CD14-positive monocyte (primary cell): ENCODE measurements around the gene PRKN. TPM values are rescaled to one million over a fixed set of nuclear protein-coding genes. Genes with fewer than 3 reads are reported as not detected.

Source experiments
- DNase-seq, 3 donors: peaks; one replicate each; pipeline ENCODE4 v3.0.0-alpha.2; 2011 to 2022
- H2AFZ ChIP-seq: 2 replicates; pipeline ENCODE4 v1.6.0; 2012; ENCODE audit warnings: mild to moderate bottlenecking, low read depth, low read length, inconsistent platforms; ENCODE audit not compliant: insufficient read depth, poor library complexity, severe bottlenecking
- H3K27ac ChIP-seq, 2 donors: 1 replicate in 1 of 2; 2 replicates in 1 of 2; pipeline ENCODE4 v1.5.1; 2012 to 2013; ENCODE audit warnings: low read length in 2 of 2, control low read depth in 1 of 2, inconsistent platforms in 1 of 2, low read depth in 1 of 2, mild to moderate bottlenecking in 1 of 2
- H3K27me3 ChIP-seq, 2 donors: one replicate each; pipeline versions ENCODE4 v1.6.0 to v1.6.1; 2011 to 2013; ENCODE audit warnings: low read length in 2 of 2; ENCODE audit not compliant: control insufficient read depth in 2 of 2, insufficient read depth in 2 of 2
- H3K36me3 ChIP-seq, 2 donors: replicated peaks in 1 of 2; 1 replicate in 1 of 2; 2 replicates in 1 of 2; pipeline versions ENCODE4 v1.5.1 to v1.6.1; 2012 to 2013; ENCODE audit warnings: low read length in 2 of 2, control low read depth in 1 of 2, inconsistent platforms in 1 of 2, mild to moderate bottlenecking in 1 of 2; ENCODE audit not compliant: insufficient read depth in 2 of 2, control insufficient read depth in 1 of 2
- H3K4me1 ChIP-seq, 2 donors: 1 replicate in 1 of 2; 2 replicates in 1 of 2; pipeline versions ENCODE4 v1.5.1 to v1.6.1; 2012 to 2013; ENCODE audit warnings: low read length in 2 of 2, control low read depth in 1 of 2, inconsistent platforms in 1 of 2, mild to moderate bottlenecking in 1 of 2, moderate library complexity in 1 of 2; ENCODE audit not compliant: insufficient read depth in 2 of 2, control insufficient read depth in 1 of 2
- H3K4me2 ChIP-seq: replicated peaks from 2 replicates; pipeline ENCODE3; 2012; ENCODE audit warnings: low read length, moderate library complexity, mild to moderate bottlenecking; ENCODE audit not compliant: poor library complexity, severe bottlenecking; ENCODE audit errors: extremely low read depth
- H3K4me3 ChIP-seq, 3 experiments: fragments of 200-600 bp in 1 of 3; sonication (generic) in 1 of 3; replicated peaks in 1 of 3; 1 replicate in 2 of 3; 2 replicates in 1 of 3; pipeline ENCODE4 v1.5.1; 2011 to 2013; ENCODE audit warnings: low read length in 3 of 3, mild to moderate bottlenecking in 3 of 3, control low read depth in 2 of 3, low read depth in 2 of 3, inconsistent platforms in 1 of 3, moderate library complexity in 1 of 3
- H3K79me2 ChIP-seq: 2 replicates; pipeline ENCODE4 v1.6.0; 2012; ENCODE audit warnings: mild to moderate bottlenecking, control low read depth, inconsistent platforms, low read length, moderate library complexity; ENCODE audit not compliant: insufficient read depth
- H3K9ac ChIP-seq: 2 replicates; pipeline ENCODE4 v1.6.0; 2017; ENCODE audit warnings: low read length, mild to moderate bottlenecking; ENCODE audit not compliant: insufficient read depth, poor library complexity, severe bottlenecking
- H3K9me3 ChIP-seq, 2 donors: replicated peaks in 1 of 2; 1 replicate in 1 of 2; 2 replicates in 1 of 2; pipeline versions ENCODE4 v1.5.1 to v1.6.1; 2012 to 2013; ENCODE audit warnings: low read length in 2 of 2, control low read depth in 1 of 2; ENCODE audit not compliant: control insufficient read depth in 1 of 2, insufficient read depth in 1 of 2
- H4K20me1 ChIP-seq: 2 replicates; pipeline ENCODE4 v1.6.0; 2012; ENCODE audit warnings: mild to moderate bottlenecking, low read length, control low read depth, moderate library complexity; ENCODE audit not compliant: insufficient read depth
- H3K27ac Mint-ChIP-seq, 7 donors: one replicate each; pipeline ENCODE4 v1.8.0; 2020; ENCODE audit warnings: mild to moderate bottlenecking in 7 of 7, mixed read lengths in 7 of 7, moderate library complexity in 6 of 7, inconsistent platforms in 2 of 7
- H3K27me3 Mint-ChIP-seq, 3 donors: one replicate each; pipeline ENCODE4 v1.8.0; 2021 to 2022; ENCODE audit warnings: low read depth in 3 of 3, mild to moderate bottlenecking in 3 of 3, mixed read lengths in 3 of 3, moderate library complexity in 3 of 3, inconsistent platforms in 1 of 3
- H3K36me3 Mint-ChIP-seq, 2 donors: one replicate each; pipeline ENCODE4 v1.8.0; 2020; ENCODE audit warnings: mixed read lengths in 2 of 2, inconsistent platforms in 1 of 2, mild to moderate bottlenecking in 1 of 2
- H3K4me1 Mint-ChIP-seq: one replicate; pipeline ENCODE4 v1.8.0; 2020; ENCODE audit warnings: mild to moderate bottlenecking, mixed read lengths
- H3K4me3 Mint-ChIP-seq, 2 donors: one replicate each; pipeline ENCODE4 v1.8.0; 2020; ENCODE audit warnings: mild to moderate bottlenecking in 2 of 2, mixed read lengths in 2 of 2, moderate library complexity in 1 of 2
- H3K9me3 Mint-ChIP-seq, 7 donors: one replicate each; pipeline ENCODE4 v1.8.0; 2020 to 2022; ENCODE audit warnings: mixed read lengths in 7 of 7, mild to moderate bottlenecking in 6 of 7, moderate library complexity in 6 of 7, inconsistent platforms in 2 of 7
- WGBS: methylation state at CpG from one replicate; pipeline ENCODE4 v1.1.5; 2013; ENCODE audit warnings: missing lambda C conversion rate; ENCODE audit not compliant: insufficient coverage; 5-methylcytosine and 5-hydroxymethylcytosine counted together
- intact Hi-C, 2 donors: fragments of 100-400 bp; cut with micrococcal nuclease; formaldehyde crosslinking; loops; one replicate each; pipeline versions ENCODE4 v1.15.0 to v1.15.1; 2023
- polyA plus RNA-seq, 3 donors: library from polyadenylated mRNA; depleted of rRNA in 1 of 3; unstranded in 2 of 3; stranded (reverse) in 1 of 3; fragments of 300-500 nt in 2 of 3; fragments of >200 nt in 1 of 3; fragmentation: Illumina TruSeq in 2 of 3; gene quantifications; 1 replicate in 2 of 3; 2 replicates in 1 of 3; pipeline ENCODE4 v1.2.3, GENCODE V29; 2012 to 2021
- TF ChIP-seq, protein P1 (sequence below): fragments of 200-600 bp; IDR thresholded peaks from one replicate; pipeline ENCODE4 v1.8.0; 2022; ENCODE audit warnings: antibody characterized with exemption, mild to moderate bottlenecking

The PRKN gene
- polyA plus RNA-seq, 3 donors: 0.19 to 0.21 TPM; not detected in 1

DNA sequence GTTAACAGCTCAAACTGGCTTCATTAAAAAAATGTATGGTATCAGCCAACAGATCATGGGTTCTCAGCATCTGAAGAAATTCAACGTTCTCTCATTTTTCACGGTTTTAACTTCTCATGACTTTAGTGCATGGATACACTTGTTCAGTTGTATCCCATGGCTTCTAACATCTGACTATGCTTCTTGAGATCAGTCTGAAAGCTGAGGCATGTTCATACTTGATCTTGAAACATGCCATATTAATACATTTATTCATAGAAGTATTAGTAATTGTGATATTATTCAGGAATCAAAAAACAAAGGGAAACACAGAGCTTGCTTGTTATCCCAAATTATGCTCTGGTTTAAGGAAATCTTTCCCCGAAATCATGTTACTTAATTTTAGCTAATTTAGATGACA, 649.4 kb downstream of the PRKN start:
- H2AFZ ChIP-seq: no peak overlapping the region
- no peaks in the 10 kb centered on the region for H4K20me1 ChIP-seq
- H3K27me3 ChIP-seq: no peaks in the 10 kb centered on the region
- DNase-seq: no peak
- no peak overlapping the region for H3K27ac ChIP-seq
- Mint-ChIP-seq H3K9me3 (peaks cover 4 to 13% (median 8%) of the 10 kb centered on the region in 7 donors), H3K4me3 (no peak overlapping the region), H3K27ac (no peak overlapping the region), H3K4me1 (no peaks in the 10 kb centered on the region), H3K36me3 (no peaks in the 10 kb centered on the region), H3K27me3 (no peaks in the 10 kb centered on the region)
- H3K4me3 ChIP-seq: no peak overlapping the region
- peaks cover 5 to 11% of the 10 kb centered on the region in 2 donors for H3K9me3 ChIP-seq
- TF ChIP-seq, protein P1, sequence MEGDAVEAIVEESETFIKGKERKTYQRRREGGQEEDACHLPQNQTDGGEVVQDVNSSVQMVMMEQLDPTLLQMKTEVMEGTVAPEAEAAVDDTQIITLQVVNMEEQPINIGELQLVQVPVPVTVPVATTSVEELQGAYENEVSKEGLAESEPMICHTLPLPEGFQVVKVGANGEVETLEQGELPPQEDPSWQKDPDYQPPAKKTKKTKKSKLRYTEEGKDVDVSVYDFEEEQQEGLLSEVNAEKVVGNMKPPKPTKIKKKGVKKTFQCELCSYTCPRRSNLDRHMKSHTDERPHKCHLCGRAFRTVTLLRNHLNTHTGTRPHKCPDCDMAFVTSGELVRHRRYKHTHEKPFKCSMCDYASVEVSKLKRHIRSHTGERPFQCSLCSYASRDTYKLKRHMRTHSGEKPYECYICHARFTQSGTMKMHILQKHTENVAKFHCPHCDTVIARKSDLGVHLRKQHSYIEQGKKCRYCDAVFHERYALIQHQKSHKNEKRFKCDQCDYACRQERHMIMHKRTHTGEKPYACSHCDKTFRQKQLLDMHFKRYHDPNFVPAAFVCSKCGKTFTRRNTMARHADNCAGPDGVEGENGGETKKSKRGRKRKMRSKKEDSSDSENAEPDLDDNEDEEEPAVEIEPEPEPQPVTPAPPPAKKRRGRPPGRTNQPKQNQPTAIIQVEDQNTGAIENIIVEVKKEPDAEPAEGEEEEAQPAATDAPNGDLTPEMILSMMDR: no peak
- no peaks in the 10 kb centered on the region for H3K79me2 ChIP-seq
- no peaks in the 10 kb centered on the region for H3K36me3 ChIP-seq
- H3K4me1 ChIP-seq: no peaks in the 10 kb centered on the region
- 100% methylated on average over 2 of the region's 3 CpGs for WGBS
- intact Hi-C loops: no loop called here
- H3K9ac ChIP-seq: no peak overlapping the region
- no peak overlapping the region for H3K4me2 ChIP-seq

DNA sequence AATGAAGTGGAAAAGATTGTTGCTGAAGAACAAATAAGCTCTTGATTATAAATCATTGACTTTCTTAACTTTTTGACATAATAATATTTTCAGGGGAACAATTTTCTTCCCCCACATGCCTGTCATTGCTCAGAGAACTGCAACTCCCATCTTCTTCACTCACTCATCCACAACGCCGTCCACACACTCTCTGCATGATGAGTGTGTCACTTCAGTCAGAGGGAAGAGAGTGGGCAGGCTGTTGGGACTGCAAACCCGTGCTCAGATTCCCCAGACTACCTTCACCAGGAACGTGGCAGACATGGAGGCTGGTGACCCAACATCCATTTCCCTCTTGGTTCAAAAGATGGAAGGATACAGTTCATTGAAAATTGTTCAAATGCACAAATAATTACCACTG, 650.8 kb downstream of the PRKN start:
- Mint-ChIP-seq H3K9me3 (peaks cover 8 to 23% (median 13%) of the 10 kb centered on the region in 7 donors), H3K4me3 (no peak overlapping the region), H3K4me1 (no peaks in the 10 kb centered on the region), H3K27ac (peak overlapping the region in 2 of 7 donors; percentile 5 to 57), H3K27me3 (no peaks in the 10 kb centered on the region), H3K36me3 (no peaks in the 10 kb centered on the region)
- H3K79me2 ChIP-seq: no peaks in the 10 kb centered on the region
- no peaks in the 10 kb centered on the region for H3K4me1 ChIP-seq
- WGBS: no CpG with 5 or more reads among the region's 4 CpGs
- intact Hi-C loops: no loop called here
- H4K20me1 ChIP-seq: no peaks in the 10 kb centered on the region
- H3K36me3 ChIP-seq: no peaks in the 10 kb centered on the region
- no peak overlapping the region for H3K27ac ChIP-seq
- TF ChIP-seq, protein P1: no peak
- no peak overlapping the region for H2AFZ ChIP-seq
- no peak overlapping the region for H3K4me3 ChIP-seq
- H3K4me2 ChIP-seq: no peak overlapping the region
- no peaks in the 10 kb centered on the region for H3K27me3 ChIP-seq
- H3K9ac ChIP-seq: no peak overlapping the region
- H3K9me3 ChIP-seq: peaks cover 17 to 18% of the 10 kb centered on the region in 2 donors
- no peak for DNase-seq
